H1 (cell line): Measurements from ENCODE around the gene GLIS2. TPM values are rescaled to one million over a fixed set of nuclear protein-coding genes. Genes with fewer than 3 reads are reported as not detected.

Source experiments
- CTCF ChIA-PET: fragments of 300-600 bp; sonication (Branson Sonifier 250); formaldehyde crosslinking; loops from one replicate; lab custom pipeline; 2021; ENCODE audit not compliant: partially characterized antibody; lab: Charles Lee
- POLR2A ChIA-PET: fragments of 300-600 bp; sonication (Branson Sonifier 250); formaldehyde crosslinking; loops from one replicate; lab custom pipeline; 2021; ENCODE audit warnings: inconsistent platforms; ENCODE audit not compliant: partially characterized antibody; lab: Charles Lee
- DNase-seq, 2 experiments: peaks; one replicate each; pipeline versions ENCODE4 v3.0.0 to v3.0.0-alpha.2; 2010 to 2022; ENCODE audit warnings: low spot score in 2 of 2, low read depth in 1 of 2, mixed read lengths in 1 of 2
- FAIRE-seq: peaks from 2 replicates; lab custom pipeline; 2011; peaks lifted over from hg19 to GRCh38; lab: Jason Lieb, UNC
- H2AFZ ChIP-seq: 2 replicates; pipeline ENCODE4 v1.8.1; 2012; ENCODE audit warnings: low read length, inconsistent platforms
- H2AK5ac ChIP-seq: 2 replicates; pipeline ENCODE4 v1.6.1; 2013; ENCODE audit warnings: low read depth, low read length
- H2BK120ac ChIP-seq: replicated peaks from 2 replicates; pipeline ENCODE3; 2013; ENCODE audit warnings: low read depth, low read length, inconsistent platforms
- H2BK12ac ChIP-seq: 2 replicates; pipeline ENCODE4 v1.6.1; 2013; ENCODE audit warnings: low read depth, low read length
- H2BK15ac ChIP-seq: 2 replicates; pipeline ENCODE4 v1.6.1; 2013; ENCODE audit warnings: low read length
- H2BK20ac ChIP-seq: 2 replicates; pipeline ENCODE4 v1.6.1; 2013; ENCODE audit warnings: low read length
- H2BK5ac ChIP-seq: 2 replicates; pipeline ENCODE4 v1.6.1; 2013; ENCODE audit warnings: low read depth, low read length
- H3K14ac ChIP-seq: 2 replicates; pipeline ENCODE4 v1.6.1; 2013; ENCODE audit warnings: inconsistent platforms; ENCODE audit not compliant: insufficient read length
- H3K18ac ChIP-seq: 2 replicates; pipeline ENCODE4 v1.6.1; 2013; ENCODE audit warnings: low read length; ENCODE audit errors: extremely low read depth
- H3K23ac ChIP-seq: 2 replicates; pipeline ENCODE4 v1.6.1; 2013; ENCODE audit warnings: inconsistent platforms; ENCODE audit not compliant: insufficient read length
- H3K23me2 ChIP-seq: 2 replicates; pipeline ENCODE4 v1.6.1; 2013; ENCODE audit warnings: low read depth, low read length
- H3K27ac ChIP-seq: 2 replicates; pipeline ENCODE4 v1.6.1; 2011; ENCODE audit warnings: low read depth, low read length, inconsistent platforms
- H3K27me3 ChIP-seq, 4 experiments: replicated peaks in 1 of 4; 1 replicate in 1 of 4; 2 replicates in 3 of 4; pipeline versions ENCODE4 v1.6.1 to v1.8.1; 2011 to 2013; ENCODE audit warnings: low read length in 3 of 4, mild to moderate bottlenecking in 3 of 4, inconsistent platforms in 2 of 4, mixed read lengths in 2 of 4, moderate library complexity in 1 of 4; ENCODE audit not compliant: control insufficient read depth in 3 of 4, insufficient read depth in 3 of 4; ENCODE audit errors: extremely low read depth in 1 of 4
- H3K36me3 ChIP-seq, 4 experiments: 2 replicates each; pipeline versions ENCODE4 v1.6.1 to v1.8.1; 2011 to 2013; ENCODE audit warnings: mild to moderate bottlenecking in 4 of 4, low read length in 3 of 4, moderate library complexity in 2 of 4, control low read depth in 1 of 4, inconsistent platforms in 1 of 4; ENCODE audit not compliant: insufficient read depth in 4 of 4, control insufficient read depth in 2 of 4
- H3K4ac ChIP-seq: replicated peaks from 2 replicates; pipeline ENCODE3; 2013; ENCODE audit warnings: low read length, low read depth, mixed read lengths, inconsistent platforms; ENCODE audit not compliant: insufficient read length
- H3K4me1 ChIP-seq, 4 experiments: replicated peaks in 1 of 4; 1 replicate in 1 of 4; 2 replicates in 3 of 4; pipeline versions ENCODE4 v1.6.1 to v1.8.1; 2011 to 2013; ENCODE audit warnings: low read length in 3 of 4, inconsistent platforms in 2 of 4, mixed read lengths in 1 of 4; ENCODE audit not compliant: insufficient read depth in 4 of 4, control insufficient read depth in 3 of 4
- H3K4me2 ChIP-seq, 2 experiments: 2 replicates each; pipeline versions ENCODE4 v1.6.1 to v1.8.1; 2011 to 2013; ENCODE audit warnings: low read depth in 2 of 2, low read length in 2 of 2, control low read depth in 1 of 2, inconsistent platforms in 1 of 2, mild to moderate bottlenecking in 1 of 2; ENCODE audit not compliant: insufficient read depth in 1 of 2
- H3K4me3 ChIP-seq, 4 experiments: fragments of 200-600, 300-600 bp in 1 of 4; sonication (generic), shearing (Covaris generic), sonication (Bioruptor Twin) in 1 of 4; 2 replicates each; pipeline versions ENCODE4 v1.5.1 to v1.8.1; 2011 to 2016; ENCODE audit warnings: low read length in 4 of 4, low read depth in 3 of 4, control low read depth in 2 of 4, inconsistent platforms in 2 of 4, mild to moderate bottlenecking in 2 of 4, mixed read lengths in 1 of 4, moderate library complexity in 1 of 4; ENCODE audit not compliant: insufficient read depth in 2 of 4; ENCODE audit errors: extremely low read depth in 1 of 4
- H3K56ac ChIP-seq: replicated peaks from 2 replicates; pipeline ENCODE3; 2013; ENCODE audit warnings: low read depth, mild to moderate bottlenecking, mixed read lengths, low read length, inconsistent platforms; ENCODE audit not compliant: insufficient read length
- H3K79me1 ChIP-seq: 2 replicates; pipeline ENCODE4 v1.6.1; 2013; ENCODE audit warnings: low read depth, low read length, control low read depth
- H3K79me2 ChIP-seq, 2 experiments: 2 replicates each; pipeline versions ENCODE4 v1.6.1 to v1.8.1; 2012 to 2013; ENCODE audit warnings: low read length in 2 of 2, mild to moderate bottlenecking in 2 of 2, inconsistent platforms in 1 of 2; ENCODE audit not compliant: insufficient read depth in 2 of 2, control insufficient read depth in 1 of 2
- H3K9ac ChIP-seq, 4 experiments: replicated peaks in 1 of 4; 1 replicate in 1 of 4; 2 replicates in 3 of 4; pipeline versions ENCODE4 v1.6.1 to v1.8.1; 2011 to 2013; ENCODE audit warnings: low read depth in 3 of 4, low read length in 3 of 4, control low read depth in 2 of 4, mild to moderate bottlenecking in 2 of 4, moderate library complexity in 2 of 4, inconsistent platforms in 1 of 4; ENCODE audit errors: extremely low read depth in 1 of 4
- H3K9me3 ChIP-seq, 2 experiments: 2 replicates each; pipeline versions ENCODE4 v1.6.1 to v1.8.1; 2012 to 2013; ENCODE audit warnings: mild to moderate bottlenecking in 2 of 2, moderate library complexity in 2 of 2, control low read depth in 1 of 2, inconsistent platforms in 1 of 2, low read depth in 1 of 2, low read length in 1 of 2, mixed read lengths in 1 of 2; ENCODE audit not compliant: insufficient read depth in 2 of 2
- H4K20me1 ChIP-seq, 2 experiments: replicated peaks in 1 of 2; 2 replicates each; pipeline versions ENCODE3 to v1.8.1; 2011 to 2013; ENCODE audit warnings: inconsistent platforms in 2 of 2, low read length in 2 of 2, mild to moderate bottlenecking in 1 of 2; ENCODE audit not compliant: insufficient read depth in 2 of 2, control insufficient read depth in 1 of 2
- H4K5ac ChIP-seq: 2 replicates; pipeline ENCODE4 v1.6.1; 2013; ENCODE audit warnings: low read length, low read depth, mixed read lengths, inconsistent platforms; ENCODE audit not compliant: insufficient read length
- H4K8ac ChIP-seq: 2 replicates; pipeline ENCODE4 v1.8.0; 2013; ENCODE audit warnings: mild to moderate bottlenecking, moderate library complexity, low read length, inconsistent platforms; ENCODE audit not compliant: insufficient read depth; ENCODE audit errors: extremely low read depth
- H4K91ac ChIP-seq: replicated peaks from 2 replicates; pipeline ENCODE3; 2013; ENCODE audit warnings: low read length, mixed read lengths, inconsistent platforms; ENCODE audit not compliant: insufficient read length
- CHD2 ChIP-seq: IDR thresholded peaks from 2 replicates; pipeline ENCODE4 v1.6.1; 2012; ENCODE audit warnings: low read length, improper control_type of control experiment
- E2F6 ChIP-seq: IDR thresholded peaks from 2 replicates; pipeline ENCODE4 v1.6.1; 2012; ENCODE audit warnings: inconsistent platforms
- GTF2F1 ChIP-seq: IDR thresholded peaks from 2 replicates; pipeline ENCODE4 v1.6.1; 2012; ENCODE audit warnings: low read depth, low read length, improper control_type of control experiment, borderline replicate concordance
- JUND ChIP-seq: IDR thresholded peaks from 2 replicates; pipeline ENCODE4 v1.6.1; 2011; ENCODE audit warnings: mild to moderate bottlenecking, improper control_type of control experiment, low read length
- KDM1A ChIP-seq: fragments of 200-600, 300-600 bp; sonication (generic); IDR thresholded peaks from 2 replicates; pipeline ENCODE4 v1.7.1; 2016; ENCODE audit warnings: mild to moderate bottlenecking, low read length, borderline replicate concordance
- RAD21 ChIP-seq, 2 experiments: IDR thresholded peaks in 1 of 2; conservative IDR thresholded peaks in 1 of 2; 2 replicates each; pipeline ENCODE4 v1.6.1; 2011; ENCODE audit warnings: low read depth in 2 of 2, low read length in 2 of 2, improper control_type of control experiment in 1 of 2, inconsistent platforms in 1 of 2, mild to moderate bottlenecking in 1 of 2, moderate library complexity in 1 of 2
- SAP30 ChIP-seq: fragments of 300-600 bp; sonication (generic); IDR thresholded peaks from 2 replicates; pipeline ENCODE4 v1.7.1; 2012; ENCODE audit warnings: low read length, moderate library complexity, mild to moderate bottlenecking, inconsistent platforms; ENCODE audit not compliant: insufficient read depth, insufficient replicate concordance
- SIX5 ChIP-seq: IDR thresholded peaks from 2 replicates; pipeline ENCODE4 v1.6.1; 2011; ENCODE audit warnings: mild to moderate bottlenecking, low read depth, low read length
- SP2 ChIP-seq: IDR thresholded peaks from 2 replicates; pipeline ENCODE4 v1.6.1; 2012; ENCODE audit warnings: mild to moderate bottlenecking, low read length, inconsistent platforms
- SRF ChIP-seq: IDR thresholded peaks from 2 replicates; pipeline ENCODE4 v1.6.1; 2011; ENCODE audit warnings: mild to moderate bottlenecking, low read depth, low read length, moderate library complexity
- TBP ChIP-seq: IDR thresholded peaks from 2 replicates; pipeline ENCODE4 v1.6.1; 2011; ENCODE audit warnings: low read depth, low read length, improper control_type of control experiment
- WGBS, 2 experiments: shearing (Covaris generic) in 1 of 2; methylation state at CpG; one replicate each; pipeline versions ENCODE4 v1.1.6 to v1.1.7; 2013 to 2015; ENCODE audit warnings: low lambda C conversion rate in 2 of 2, mixed read lengths in 2 of 2, inconsistent platforms in 1 of 2, low coverage in 1 of 2, missing lambda C conversion rate in 1 of 2; ENCODE audit not compliant: insufficient replicate concordance in 2 of 2, insufficient coverage in 1 of 2, insufficient read length in 1 of 2; ENCODE audit errors: extremely low coverage in 1 of 2, missing lambda C conversion rate in 1 of 2; 5-methylcytosine and 5-hydroxymethylcytosine counted together
- polyA plus RNA-seq, 7 experiments: library from polyadenylated mRNA; depleted of rRNA in 3 of 7; stranded (reverse) in 5 of 7; unstranded in 2 of 7; fragments of >200 nt in 5 of 7; fragments of 200-250 nt in 2 of 7; gene quantifications; 1 replicate in 5 of 7; 2 replicates in 1 of 7; 4 replicates in 1 of 7; pipeline versions ENCODE4 v1.2.1 to v1.2.3, GENCODE V29; 2011 to 2013; ENCODE audit warnings: missing spikeins in 2 of 7, mixed read lengths in 2 of 7
- total RNA-seq: library from RNA; stranded (reverse); fragmentation: NEBNext Ultra II Directional; extraction: Animal tissue kit (Norgen Biotek cat#: 25700); gene quantifications from 2 replicates; pipeline ENCODE4 v1.2.1, GENCODE V29; 2021

Gene GLIS2
- total and polyA plus RNA-seq, 2 of the 8 experiments (the other 6 are each of a cell fraction or from before 2014, with no cell fraction given), result 4.3 to 17.4 TPM

- Histone ChIP-seq H2BK20ac (no peak overlapping the region), H3K14ac (no peak overlapping the region), H2AFZ (no peak overlapping the region), H2AK5ac (no peak overlapping the region), H2BK15ac (no peak overlapping the region), H3K18ac (no peak overlapping the region), H4K8ac (peak overlapping the region; percentile 80; the same call in 1 of the 2 replicates), H3K56ac (no peak overlapping the region), H3K4me3 (no peak overlapping the region), H4K91ac (no peak overlapping the region), H3K9ac (no peak overlapping the region), H3K23ac (no peak overlapping the region), H2BK120ac (no peak overlapping the region), H3K36me3 (no peaks in the 10 kb centered on the region), H3K79me1 (no peaks in the 10 kb centered on the region), H3K23me2 (peaks cover 2% of the 10 kb centered on the region; the same call in 1 of the 2 replicates), H3K79me2 (no peaks in the 10 kb centered on the region), H2BK12ac (peak overlapping the region; percentile 11; the same call in 1 of the 2 replicates), H3K27ac (no peak overlapping the region), H4K5ac (no peak overlapping the region), H3K27me3 (no peaks in the 10 kb centered on the region), H3K4me2 (no peak overlapping the region), H3K9me3 (no peaks in the 10 kb centered on the region), H4K20me1 (peaks cover 0 to 3% of the 10 kb centered on the region in 2 experiments), H3K4ac (no peak overlapping the region), H3K4me1 (peaks cover 0 to 3% (median 1%) of the 10 kb centered on the region in 4 experiments; a peak in 3 of 7 replicates), H2BK5ac (peak overlapping the region; percentile 91; the same call in 1 of the 2 replicates)
- peak in 1 of 2 experiments; percentile 99 for DNase-seq
- ChIA-PET POLR2A (interaction anchor here (0.6 to 2.2 kb wide), 11 partner anchors 9 to 87 kb away, joined by 3 to 13 read pairs (median 4); partner anchors contain the start of genes PAM16 and VASN), CTCF (interaction anchor here (0.6 to 14.0 kb wide), 34 partner anchors 9 to 408 kb away, joined by 3 to 425 read pairs (median 4); partner anchors contain the start of genes VASN and ZNF500)
- 37% methylated on average over 18 of the region's 19 CpGs; no CpG with 5 or more reads in 1 of the 2 experiments for WGBS, 2 experiments
- FAIRE-seq, result no peak
- TF ChIP-seq KDM1A (peak; percentile 91), SRF (no peak), TBP (no peak), RAD21 (IDR thresholded peaks at IDR 0.05 in 1 of 2, conservative IDR thresholded peaks at IDR 0.05 in 1 of 2; ENCODE audit: low read depth in 2 of 2, low read length in 2 of 2) (peak; percentile 94 to 98), CHD2 (no peak), GTF2F1 (peak; percentile 26; the same call in 1 of the 2 replicates), E2F6 (0 out of 2 replicates have a peak, but pooled peaks have one; percentile 12), JUND (0 out of 2 replicates have a peak, but pooled peaks have one; percentile 21), SAP30 (no peak), SP2 (no peak), SIX5 (no peak)
Observed at GRCh38 chr16:4358831-4359561, 43.1 kb downstream of the GLIS2 start.
